Astrocyte of the hippocampus (primary cell): ENCODE results near the gene GDPD4.

ENCODE experiments used
- DNase-seq: peaks from one replicate; pipeline ENCODE4 v3.0.0; 2011; ENCODE audit warnings: low read depth, low spot score

GDPD4 gene

GRCh38 chr11:77299528-77299993 lies 1.9 kb downstream of the GDPD4 start:
- no peak for DNase-seq

GRCh38 chr11:77294040-77294439 lies 7.4 kb downstream of the GDPD4 start:
- no peak for DNase-seq

DNA sequence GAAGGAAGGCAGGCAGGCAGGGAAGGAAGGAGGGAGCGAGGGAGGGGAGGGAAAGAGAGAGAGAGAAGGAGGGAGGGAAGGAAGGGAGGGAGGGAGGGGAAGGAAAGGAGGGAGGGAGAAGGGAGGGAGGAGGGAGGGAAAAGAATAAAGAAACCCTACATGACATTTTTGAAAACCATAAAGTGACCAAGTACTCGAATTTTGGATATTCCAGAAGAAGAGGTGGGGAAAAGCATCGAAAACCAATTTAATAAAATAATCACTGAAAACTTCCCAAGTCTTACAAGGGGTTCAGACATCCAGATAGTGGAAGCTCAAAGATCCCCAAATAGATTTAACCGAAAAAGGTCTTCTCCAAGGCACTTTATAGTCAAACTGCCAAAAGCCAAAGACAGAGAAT lies 11.7 kb downstream of the GDPD4 start:
- no peak for DNase-seq

DNA sequence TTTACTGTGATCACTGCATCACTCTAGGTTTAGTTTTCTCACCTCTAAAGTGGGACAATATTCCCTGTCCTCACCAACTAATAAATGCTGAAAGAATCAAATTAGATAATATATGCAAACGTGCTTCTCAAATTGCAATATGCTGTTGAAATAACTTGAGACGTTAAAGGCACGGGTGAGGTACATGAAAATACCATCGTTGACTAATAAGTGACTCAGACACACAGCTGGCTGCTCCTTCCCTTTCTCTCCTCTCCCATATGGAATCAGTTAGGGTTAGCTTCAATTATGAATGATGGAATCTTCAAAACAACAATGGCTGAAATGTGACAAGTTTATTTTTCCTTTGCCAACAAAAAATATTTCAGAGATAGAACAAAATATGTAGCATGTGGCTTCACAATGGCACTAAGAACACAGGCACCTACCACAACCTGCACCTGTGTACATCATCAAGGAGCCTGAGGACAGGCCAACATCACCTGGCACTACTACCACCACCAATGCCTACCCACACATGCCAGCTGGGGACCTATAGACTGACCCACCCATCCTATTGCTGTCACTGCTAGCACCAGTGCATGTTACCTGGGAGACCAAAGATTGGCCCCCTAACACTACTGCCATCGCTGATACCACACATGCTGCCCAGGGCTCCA lies 13.7 kb downstream of the GDPD4 start:
- DNase-seq = peak; percentile 38

GRCh38 chr11:77287136-77287535 lies 14.3 kb downstream of the GDPD4 start:
- DNase-seq = no peak

DNA sequence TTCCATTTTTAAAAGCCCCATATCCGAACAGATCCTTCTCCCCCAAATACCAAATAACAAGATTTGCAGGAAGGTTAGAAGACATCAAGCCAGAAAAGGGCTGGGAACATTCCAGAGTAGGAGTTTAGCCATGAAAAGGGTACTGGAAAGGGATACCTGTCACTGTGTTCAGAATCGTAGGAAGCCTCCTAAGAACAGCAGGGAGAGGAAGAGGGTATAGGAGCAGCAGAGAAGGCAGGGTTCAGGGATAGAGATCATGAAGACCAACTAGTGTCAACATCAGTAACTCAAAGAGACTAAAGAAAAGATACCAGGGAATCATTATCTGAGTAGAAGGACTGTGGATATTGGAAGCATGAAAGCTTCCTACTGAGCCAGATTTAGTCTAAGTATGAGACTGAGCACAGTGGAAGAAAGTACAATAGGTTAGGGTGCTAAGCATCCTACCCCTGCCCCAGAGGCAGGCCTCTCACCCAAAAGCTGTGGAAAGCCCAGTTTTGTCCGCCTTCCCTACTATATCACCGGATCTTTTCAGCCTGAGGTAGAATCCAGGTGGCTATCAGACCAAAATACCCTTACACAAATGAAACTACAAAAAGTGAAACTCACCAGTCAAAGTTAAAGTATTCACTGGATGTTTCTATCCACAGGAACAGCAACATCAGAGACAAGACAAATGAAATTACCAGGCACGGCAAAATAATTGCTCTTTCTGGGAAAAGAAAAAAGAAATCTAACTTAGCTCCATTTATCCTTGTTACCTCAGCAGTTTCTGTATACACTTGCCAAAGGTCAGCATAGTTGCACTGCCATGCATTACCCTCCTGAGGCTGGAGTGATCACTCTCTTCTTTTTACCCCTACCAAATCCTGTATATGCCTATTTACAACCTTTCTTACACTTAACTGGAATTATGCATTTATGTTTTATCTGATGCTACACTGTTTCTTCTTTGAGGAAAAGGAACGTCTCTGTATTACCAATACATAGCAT lies 16.7 kb downstream of the GDPD4 start:
- DNase-seq = no peak

GRCh38 chr11:77283101-77283500 lies 18.4 kb downstream of the GDPD4 start:
- DNase-seq = no peak

DNA sequence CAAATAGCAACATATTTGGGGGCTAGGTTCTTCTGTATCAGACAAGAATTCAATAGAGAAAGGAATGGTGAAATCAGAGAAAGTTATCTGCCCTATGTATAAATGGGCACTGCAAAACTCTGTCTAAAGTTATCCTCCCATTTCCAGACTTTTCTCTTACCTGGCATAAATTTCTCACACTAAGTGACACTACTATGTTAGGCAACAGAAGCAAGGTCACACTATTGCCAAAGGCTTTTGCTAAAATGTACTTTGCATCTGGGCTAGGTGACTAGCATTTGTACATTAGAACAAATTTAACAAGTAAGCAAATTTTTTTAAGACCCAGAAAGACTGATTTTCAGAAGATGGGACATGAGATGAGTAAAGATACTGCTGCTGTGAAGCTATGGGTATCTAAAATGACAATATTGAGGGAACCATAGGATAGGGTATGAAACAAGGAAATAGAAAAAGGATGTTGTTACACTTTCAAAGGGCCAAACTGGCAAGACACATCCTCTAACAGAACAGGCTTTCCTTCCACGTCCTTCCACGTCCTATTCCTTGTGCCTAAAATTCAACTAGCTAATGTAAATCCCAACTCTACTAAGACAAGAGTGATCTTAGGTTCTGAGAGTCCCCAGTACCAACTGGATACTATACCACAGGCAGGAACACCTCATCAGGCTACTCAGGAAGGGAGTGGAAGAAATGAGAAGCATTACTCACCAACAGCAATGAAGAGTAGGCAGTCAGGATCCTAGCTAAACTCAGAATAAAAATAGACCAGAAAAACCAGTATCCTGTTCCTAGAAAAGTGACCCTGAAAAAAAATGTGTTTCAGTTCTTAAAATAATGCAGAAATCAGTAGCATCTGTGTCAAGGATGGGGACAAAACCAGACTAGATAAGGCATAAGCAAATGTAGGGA lies 22.6 kb downstream of the GDPD4 start:
- DNase-seq = no peak

- no peak for DNase-seq
These were observed 25.2 kb downstream of the GDPD4 start for GRCh38 chr11:77276271-77276670.

- no peak for DNase-seq
These were observed 30.6 kb downstream of the GDPD4 start for GRCh38 chr11:77270921-77271320.

GRCh38 chr11:77269484-77270123 lies 31.9 kb downstream of the GDPD4 start:
- no peak for DNase-seq

DNA sequence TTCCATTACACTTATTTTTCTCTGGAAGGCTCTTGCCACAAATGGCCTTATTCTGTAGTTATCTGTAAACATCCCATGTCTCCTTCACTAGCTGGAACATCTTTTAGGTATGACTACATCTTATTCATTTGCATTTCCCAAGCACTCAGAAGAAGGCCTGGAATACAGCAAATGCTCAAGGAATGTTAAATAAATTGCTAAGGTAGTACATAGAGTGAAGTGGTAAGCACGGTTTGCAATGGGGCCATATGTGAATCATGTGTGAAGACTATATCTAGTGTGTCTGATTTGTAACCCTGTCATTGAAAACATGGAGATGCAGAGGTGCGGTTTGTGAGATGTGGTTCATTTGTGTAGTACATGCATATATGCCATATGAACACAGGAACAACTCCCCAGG lies 33.5 kb downstream of the GDPD4 start:
- DNase-seq = peak; percentile 28

DNA sequence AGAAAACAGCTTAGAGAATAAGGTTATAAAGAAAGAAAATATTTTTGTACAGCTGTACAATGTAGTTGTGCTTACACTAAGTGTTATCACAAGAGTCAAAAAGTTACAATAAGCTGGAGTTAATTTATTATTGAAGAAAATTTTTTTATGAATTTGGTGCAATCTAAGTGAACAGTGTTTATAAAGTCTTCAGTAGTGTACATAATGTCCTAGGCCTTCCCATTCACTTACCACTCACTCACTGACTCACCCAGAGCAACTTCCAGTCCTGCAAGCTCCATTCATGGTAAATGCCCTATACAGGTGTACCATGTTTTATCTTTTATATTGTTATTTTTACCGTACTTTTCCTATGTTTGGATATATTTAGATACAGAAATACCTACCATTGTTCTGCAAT lies 34.7 kb downstream of the GDPD4 start:
- DNase-seq = no peak

DNA sequence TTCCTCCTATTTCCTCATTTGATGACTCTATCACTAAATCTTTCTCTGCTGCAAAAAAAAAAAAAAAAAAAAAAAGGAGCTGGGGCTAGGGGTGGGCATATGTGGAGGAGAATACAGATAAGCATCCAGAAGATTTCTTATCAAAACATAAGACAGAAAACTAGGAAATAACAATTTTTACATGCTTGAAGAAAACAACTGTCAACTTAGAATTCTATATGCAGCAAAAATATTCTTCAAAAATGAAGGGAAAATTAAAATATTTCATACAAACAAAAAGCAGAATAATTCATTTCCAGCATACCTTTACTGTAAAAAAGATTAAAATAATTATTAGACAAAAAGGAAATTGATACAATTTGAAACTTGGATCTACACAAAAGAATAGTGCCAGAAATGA lies 38.7 kb downstream of the GDPD4 start:
- DNase-seq = no peak

DNA sequence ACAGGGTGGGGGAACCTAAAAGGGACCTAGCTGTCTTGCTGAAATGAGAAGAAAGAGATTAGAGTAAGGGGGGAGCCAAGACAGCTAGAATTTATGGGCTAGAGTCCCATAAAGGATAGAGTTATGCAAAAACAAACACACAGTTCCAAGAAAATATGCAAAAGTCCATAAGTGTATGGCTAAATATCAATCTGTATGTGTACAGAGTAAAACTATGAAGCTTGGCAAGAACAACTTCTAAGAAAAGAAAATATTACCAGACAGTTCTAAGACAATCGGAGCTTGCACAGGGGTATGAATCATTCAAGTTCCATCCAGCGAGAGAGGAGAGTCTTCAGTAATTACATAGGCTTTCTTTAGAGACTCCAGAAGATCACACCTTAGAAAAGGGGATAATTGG lies 41.8 kb downstream of the GDPD4 start:
- DNase-seq = peak; percentile 16

GRCh38 chr11:77253690-77254089 lies 47.8 kb downstream of the GDPD4 start:
- DNase-seq = no peak

DNA sequence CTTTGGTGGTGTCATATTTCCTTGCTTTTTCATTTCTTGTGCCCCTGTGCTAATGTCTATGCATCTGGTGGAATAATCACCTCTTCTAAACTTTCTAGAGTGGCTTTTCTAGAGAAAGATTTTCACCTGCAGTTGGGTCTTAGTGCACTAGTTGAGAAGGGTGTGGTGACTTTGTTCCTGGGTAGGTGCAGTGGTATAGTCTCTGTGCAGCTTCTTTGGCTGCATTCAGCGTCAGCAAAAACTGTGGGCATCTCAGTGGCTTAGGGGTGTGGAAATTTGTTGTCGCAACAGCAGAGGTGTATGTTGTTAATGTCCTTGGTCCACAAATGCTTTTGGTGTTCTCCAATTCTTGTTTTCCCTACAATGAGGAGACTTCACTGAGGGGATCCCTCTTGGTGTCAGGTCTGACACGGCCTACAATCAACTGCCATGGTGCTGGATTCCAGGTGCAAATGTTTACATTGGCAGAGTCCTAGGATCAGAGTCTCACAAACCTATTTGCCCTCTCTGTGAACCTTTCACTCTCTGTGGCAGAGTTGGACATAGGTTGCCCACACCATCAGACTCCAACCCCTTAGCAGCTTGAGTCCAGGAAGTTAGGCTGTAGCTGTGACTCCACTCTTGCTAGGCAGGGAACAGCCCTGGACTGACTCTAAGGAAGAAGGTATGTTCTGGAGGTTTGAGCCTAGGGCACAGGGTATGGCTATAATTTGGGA lies 48.8 kb downstream of the GDPD4 start:
- no peak for DNase-seq

- no peak for DNase-seq
These were observed 50.4 kb downstream of the GDPD4 start for GRCh38 chr11:77250881-77251640.

GRCh38 chr11:77249427-77249826 lies 52.1 kb downstream of the GDPD4 start:
- peak; percentile 23 for DNase-seq
